Thyroid gland (tissue), 4 donors: Measurements from ENCODE around the gene PACS1.

Experiments
- POLR2A ChIP-seq, 2 donors: fragments of 450-650 bp; IDR thresholded peaks; one replicate each; pipeline ENCODE4 v1.6.1; 2017; ENCODE audit warnings: antibody characterized with exemption in 2 of 2, mild to moderate bottlenecking in 2 of 2, moderate library complexity in 1 of 2
- TF ChIP-seq, protein P1 (sequence below), 6 experiments: fragments of 200-600 bp in 3 of 6; fragments of 450-650 bp in 3 of 6; sonication (generic) in 3 of 6; IDR thresholded peaks; one replicate each; pipeline ENCODE4 v1.5.1; 2016 to 2019; ENCODE audit warnings: antibody characterized with exemption in 6 of 6, mild to moderate bottlenecking in 2 of 6, inconsistent platforms in 1 of 6, moderate library complexity in 1 of 6

GRCh38 chr11:66136752-66137123, 66.7 kb downstream of the PACS1 start:
- TF ChIP-seq, protein P1, sequence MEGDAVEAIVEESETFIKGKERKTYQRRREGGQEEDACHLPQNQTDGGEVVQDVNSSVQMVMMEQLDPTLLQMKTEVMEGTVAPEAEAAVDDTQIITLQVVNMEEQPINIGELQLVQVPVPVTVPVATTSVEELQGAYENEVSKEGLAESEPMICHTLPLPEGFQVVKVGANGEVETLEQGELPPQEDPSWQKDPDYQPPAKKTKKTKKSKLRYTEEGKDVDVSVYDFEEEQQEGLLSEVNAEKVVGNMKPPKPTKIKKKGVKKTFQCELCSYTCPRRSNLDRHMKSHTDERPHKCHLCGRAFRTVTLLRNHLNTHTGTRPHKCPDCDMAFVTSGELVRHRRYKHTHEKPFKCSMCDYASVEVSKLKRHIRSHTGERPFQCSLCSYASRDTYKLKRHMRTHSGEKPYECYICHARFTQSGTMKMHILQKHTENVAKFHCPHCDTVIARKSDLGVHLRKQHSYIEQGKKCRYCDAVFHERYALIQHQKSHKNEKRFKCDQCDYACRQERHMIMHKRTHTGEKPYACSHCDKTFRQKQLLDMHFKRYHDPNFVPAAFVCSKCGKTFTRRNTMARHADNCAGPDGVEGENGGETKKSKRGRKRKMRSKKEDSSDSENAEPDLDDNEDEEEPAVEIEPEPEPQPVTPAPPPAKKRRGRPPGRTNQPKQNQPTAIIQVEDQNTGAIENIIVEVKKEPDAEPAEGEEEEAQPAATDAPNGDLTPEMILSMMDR (IDR thresholded peaks at IDR 0.05), result no peak
- no peak for TF ChIP-seq POLR2A (IDR thresholded peaks at IDR 0.05)
